ENCODE measurements around the gene ARPC4. TPM values are rescaled to one million over a fixed set of nuclear protein-coding genes. Genes with fewer than 3 reads are reported as not detected.

ARPC4 gene
- total and polyA plus RNA-seq, 2 donors (not counting 3 experiments of a cell fraction or from before 2014, with no cell fraction given): 181 to 197 TPM

DNA sequence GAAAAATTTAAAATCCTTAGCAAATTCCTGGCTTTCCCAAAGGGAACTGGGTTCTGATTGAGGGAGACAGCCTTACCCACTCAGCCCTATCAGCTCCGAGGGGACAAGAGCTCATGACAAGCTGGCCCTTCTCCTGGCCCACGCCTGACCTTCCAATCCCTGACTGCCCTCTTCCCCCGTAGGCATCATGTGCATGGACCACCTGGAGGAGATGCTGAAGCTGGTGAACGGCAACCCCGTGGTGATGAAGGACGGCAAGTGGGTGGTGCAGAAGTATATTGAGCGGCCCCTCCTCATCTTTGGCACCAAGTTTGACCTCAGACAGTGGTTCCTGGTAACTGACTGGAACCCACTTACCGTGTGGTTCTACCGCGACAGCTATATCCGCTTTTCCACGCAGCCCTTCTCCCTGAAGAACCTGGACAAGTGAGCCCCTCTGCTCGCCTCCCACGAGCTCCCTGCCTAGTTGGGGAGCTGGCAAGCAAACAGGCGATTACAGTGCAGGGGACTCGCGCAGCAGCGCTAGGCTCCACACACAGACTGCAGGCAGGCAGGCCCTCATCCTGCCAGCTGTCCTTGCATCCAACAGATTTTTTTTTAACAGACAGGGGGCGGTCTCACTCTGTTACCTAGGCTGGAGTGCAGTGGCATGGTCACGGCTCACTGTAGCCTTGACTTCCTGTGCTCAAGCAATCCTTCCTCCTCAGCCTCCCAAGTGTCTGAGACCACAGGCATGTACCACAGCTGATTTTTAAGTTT lies 34.1 kb downstream of the ARPC4 start:
- no peaks in the 10 kb centered on the region for H3K9me1 ChIP-seq (replicated peaks; ENCODE audit: control insufficient read depth, extremely low read depth, insufficient read depth, low read length)
- H3K4me2 ChIP-seq (ENCODE audit: insufficient read depth, low read length): no peak overlapping the region
- DNase-seq (ENCODE audit: low read depth, low spot score): no peak
- no peak overlapping the region for H2AFZ ChIP-seq (ENCODE audit: low read depth, low read length)
- ChIA-PET CTCF (interaction anchor here (0.7 to 2.2 kb wide), 6 partner anchors 11 to 161 kb away, joined by 3 to 8 read pairs (median 4); no protein-coding TSS in a partner anchor), POLR2A (no interaction called here)
- intact Hi-C loops (cut with micrococcal nuclease) (no loop called here), dilution Hi-C loops (cut with MboI; ENCODE audit: extremely low pct_ligation_motif_present, low sequenced_read_pairs) (no loop called here)
- H3K79me2 ChIP-seq (ENCODE audit: control insufficient read depth, insufficient read depth, low read length): no peaks in the 10 kb centered on the region
- no peak overlapping the region for H3K27ac ChIP-seq (ENCODE audit: insufficient read depth, low read depth, low read length)
- H3K9me3 ChIP-seq (replicated peaks; ENCODE audit: control insufficient read depth, insufficient read depth, low read length): no peaks in the 10 kb centered on the region
- TF ChIP-seq, protein P1, sequence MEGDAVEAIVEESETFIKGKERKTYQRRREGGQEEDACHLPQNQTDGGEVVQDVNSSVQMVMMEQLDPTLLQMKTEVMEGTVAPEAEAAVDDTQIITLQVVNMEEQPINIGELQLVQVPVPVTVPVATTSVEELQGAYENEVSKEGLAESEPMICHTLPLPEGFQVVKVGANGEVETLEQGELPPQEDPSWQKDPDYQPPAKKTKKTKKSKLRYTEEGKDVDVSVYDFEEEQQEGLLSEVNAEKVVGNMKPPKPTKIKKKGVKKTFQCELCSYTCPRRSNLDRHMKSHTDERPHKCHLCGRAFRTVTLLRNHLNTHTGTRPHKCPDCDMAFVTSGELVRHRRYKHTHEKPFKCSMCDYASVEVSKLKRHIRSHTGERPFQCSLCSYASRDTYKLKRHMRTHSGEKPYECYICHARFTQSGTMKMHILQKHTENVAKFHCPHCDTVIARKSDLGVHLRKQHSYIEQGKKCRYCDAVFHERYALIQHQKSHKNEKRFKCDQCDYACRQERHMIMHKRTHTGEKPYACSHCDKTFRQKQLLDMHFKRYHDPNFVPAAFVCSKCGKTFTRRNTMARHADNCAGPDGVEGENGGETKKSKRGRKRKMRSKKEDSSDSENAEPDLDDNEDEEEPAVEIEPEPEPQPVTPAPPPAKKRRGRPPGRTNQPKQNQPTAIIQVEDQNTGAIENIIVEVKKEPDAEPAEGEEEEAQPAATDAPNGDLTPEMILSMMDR (IDR thresholded peaks at IDR 0.05; ENCODE audit: extremely low read depth in 1 of 2, insufficient read depth in 1 of 2, low read depth in 1 of 2, low read length in 2 of 2): peak; percentile 16 to 30
- TF ChIP-seq EZH2 (IDR thresholded peaks at IDR 0.05; ENCODE audit: borderline replicate concordance, low read depth, low read length, severe bottlenecking): no peak
- no peak overlapping the region for H3K4me3 ChIP-seq (replicated peaks in 1 of 3; ENCODE audit: insufficient read depth in 1 of 3, low read depth in 1 of 3, low read length in 3 of 3)
- H3K27me3 ChIP-seq (ENCODE audit: control insufficient read depth in 2 of 2, insufficient read depth in 2 of 2, low read length in 2 of 2): no peaks in the 10 kb centered on the region
- no peak overlapping the region for H3K9ac ChIP-seq (replicated peaks; ENCODE audit: extremely low read depth, insufficient read depth, low read length)
- H4K20me1 ChIP-seq (replicated peaks; ENCODE audit: control insufficient read depth, extremely low read depth, insufficient read depth, low read length): no peaks in the 10 kb centered on the region
- peak; percentile 73 for FAIRE-seq
- no TSS peak for BruUV-seq (replicated peaks)
- H3K4me1 ChIP-seq (ENCODE audit: control insufficient read depth, extremely low read depth, insufficient read depth, low read length): no peaks in the 10 kb centered on the region
- peaks cover 0 to 7% of the 10 kb centered on the region in 2 experiments for H3K36me3 ChIP-seq (ENCODE audit: control insufficient read depth in 2 of 2, extremely low read depth in 1 of 2, insufficient read depth in 2 of 2, low read length in 2 of 2)
